HCT116 (cell line): ENCODE results near the gene WDHD1.
"Not testable (repeated sequence)": the region's sequence is repeated elsewhere in the genome, so short reads cannot be mapped to it uniquely, and the experiment has no call there.

ENCODE experiments used
- CEBPB ChIP-seq: IDR thresholded peaks from 2 replicates; pipeline ENCODE4 v1.6.1; 2012; ENCODE audit warnings: low read depth
- EZH2 ChIP-seq: fragments of 200-600 bp; sonication (generic); IDR thresholded peaks from 2 replicates; pipeline ENCODE4 v1.6.1; 2017; ENCODE audit warnings: antibody characterized with exemption, mixed run types
- EZH2phosphoT487 ChIP-seq: fragments of 200-600 bp; IDR thresholded peaks from 2 replicates; pipeline ENCODE4 v1.6.1; 2018; ENCODE audit warnings: antibody characterized with exemption, borderline replicate concordance
- TF ChIP-seq, protein P1 (sequence below): IDR thresholded peaks from 2 replicates; pipeline ENCODE4 v1.6.1; 2012; ENCODE audit warnings: low read depth
- TF ChIP-seq, protein P2 (sequence below), 3 experiments: fragments of 200-600 bp in 1 of 3; sonication (generic) in 1 of 3; IDR thresholded peaks in 2 of 3; conservative IDR thresholded peaks in 1 of 3; 2 replicates each; pipeline ENCODE4 v1.5.1; 2012 to 2017; ENCODE audit warnings: low read depth in 2 of 3, low read length in 2 of 3, antibody characterized with exemption in 1 of 3, borderline replicate concordance in 1 of 3, control low read depth in 1 of 3, mild to moderate bottlenecking in 1 of 3, mixed read lengths in 1 of 3, mixed run types in 1 of 3, moderate library complexity in 1 of 3; ENCODE audit not compliant: insufficient read depth in 1 of 3
- TF ChIP-seq, protein P3 (sequence below): IDR thresholded peaks from 2 replicates; pipeline ENCODE4 v1.6.1; 2011; ENCODE audit warnings: mild to moderate bottlenecking, low read length, moderate library complexity; ENCODE audit not compliant: insufficient replicate concordance; ENCODE audit errors: extremely low read depth

DNA sequence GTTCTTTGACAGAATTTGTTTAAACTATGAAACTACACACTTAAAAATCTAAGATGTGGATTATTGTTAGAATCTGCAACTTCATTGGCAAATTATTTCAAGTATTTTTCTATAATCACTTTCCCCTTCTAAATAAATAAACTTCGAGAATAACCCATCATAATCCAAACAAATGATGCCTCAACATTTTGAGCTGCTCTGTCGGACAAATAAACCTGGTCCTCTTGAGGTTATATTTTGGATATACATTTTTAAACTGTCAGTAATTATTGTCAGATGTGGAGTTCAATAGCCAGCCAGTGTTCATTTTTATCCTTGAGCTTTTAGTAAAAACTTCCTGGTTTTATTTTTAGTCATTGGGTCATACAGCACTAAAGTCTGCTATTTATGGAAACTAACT lies 38.0 kb upstream of the WDHD1 start:
- TF ChIP-seq, protein P1, sequence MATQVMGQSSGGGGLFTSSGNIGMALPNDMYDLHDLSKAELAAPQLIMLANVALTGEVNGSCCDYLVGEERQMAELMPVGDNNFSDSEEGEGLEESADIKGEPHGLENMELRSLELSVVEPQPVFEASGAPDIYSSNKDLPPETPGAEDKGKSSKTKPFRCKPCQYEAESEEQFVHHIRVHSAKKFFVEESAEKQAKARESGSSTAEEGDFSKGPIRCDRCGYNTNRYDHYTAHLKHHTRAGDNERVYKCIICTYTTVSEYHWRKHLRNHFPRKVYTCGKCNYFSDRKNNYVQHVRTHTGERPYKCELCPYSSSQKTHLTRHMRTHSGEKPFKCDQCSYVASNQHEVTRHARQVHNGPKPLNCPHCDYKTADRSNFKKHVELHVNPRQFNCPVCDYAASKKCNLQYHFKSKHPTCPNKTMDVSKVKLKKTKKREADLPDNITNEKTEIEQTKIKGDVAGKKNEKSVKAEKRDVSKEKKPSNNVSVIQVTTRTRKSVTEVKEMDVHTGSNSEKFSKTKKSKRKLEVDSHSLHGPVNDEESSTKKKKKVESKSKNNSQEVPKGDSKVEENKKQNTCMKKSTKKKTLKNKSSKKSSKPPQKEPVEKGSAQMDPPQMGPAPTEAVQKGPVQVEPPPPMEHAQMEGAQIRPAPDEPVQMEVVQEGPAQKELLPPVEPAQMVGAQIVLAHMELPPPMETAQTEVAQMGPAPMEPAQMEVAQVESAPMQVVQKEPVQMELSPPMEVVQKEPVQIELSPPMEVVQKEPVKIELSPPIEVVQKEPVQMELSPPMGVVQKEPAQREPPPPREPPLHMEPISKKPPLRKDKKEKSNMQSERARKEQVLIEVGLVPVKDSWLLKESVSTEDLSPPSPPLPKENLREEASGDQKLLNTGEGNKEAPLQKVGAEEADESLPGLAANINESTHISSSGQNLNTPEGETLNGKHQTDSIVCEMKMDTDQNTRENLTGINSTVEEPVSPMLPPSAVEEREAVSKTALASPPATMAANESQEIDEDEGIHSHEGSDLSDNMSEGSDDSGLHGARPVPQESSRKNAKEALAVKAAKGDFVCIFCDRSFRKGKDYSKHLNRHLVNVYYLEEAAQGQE: not testable (repeated sequence)
- TF ChIP-seq, protein P2, sequence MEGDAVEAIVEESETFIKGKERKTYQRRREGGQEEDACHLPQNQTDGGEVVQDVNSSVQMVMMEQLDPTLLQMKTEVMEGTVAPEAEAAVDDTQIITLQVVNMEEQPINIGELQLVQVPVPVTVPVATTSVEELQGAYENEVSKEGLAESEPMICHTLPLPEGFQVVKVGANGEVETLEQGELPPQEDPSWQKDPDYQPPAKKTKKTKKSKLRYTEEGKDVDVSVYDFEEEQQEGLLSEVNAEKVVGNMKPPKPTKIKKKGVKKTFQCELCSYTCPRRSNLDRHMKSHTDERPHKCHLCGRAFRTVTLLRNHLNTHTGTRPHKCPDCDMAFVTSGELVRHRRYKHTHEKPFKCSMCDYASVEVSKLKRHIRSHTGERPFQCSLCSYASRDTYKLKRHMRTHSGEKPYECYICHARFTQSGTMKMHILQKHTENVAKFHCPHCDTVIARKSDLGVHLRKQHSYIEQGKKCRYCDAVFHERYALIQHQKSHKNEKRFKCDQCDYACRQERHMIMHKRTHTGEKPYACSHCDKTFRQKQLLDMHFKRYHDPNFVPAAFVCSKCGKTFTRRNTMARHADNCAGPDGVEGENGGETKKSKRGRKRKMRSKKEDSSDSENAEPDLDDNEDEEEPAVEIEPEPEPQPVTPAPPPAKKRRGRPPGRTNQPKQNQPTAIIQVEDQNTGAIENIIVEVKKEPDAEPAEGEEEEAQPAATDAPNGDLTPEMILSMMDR (IDR thresholded peaks at IDR 0.05 in 2 of 3, conservative IDR thresholded peaks at IDR 0.05 in 1 of 3; ENCODE audit: borderline replicate concordance in 1 of 3, insufficient read depth in 1 of 3, low read depth in 2 of 3, low read length in 2 of 3): not testable (repeated sequence)
- TF ChIP-seq CEBPB, EZH2, EZH2phosphoT487: not testable (repeated sequence)
- TF ChIP-seq, protein P3, sequence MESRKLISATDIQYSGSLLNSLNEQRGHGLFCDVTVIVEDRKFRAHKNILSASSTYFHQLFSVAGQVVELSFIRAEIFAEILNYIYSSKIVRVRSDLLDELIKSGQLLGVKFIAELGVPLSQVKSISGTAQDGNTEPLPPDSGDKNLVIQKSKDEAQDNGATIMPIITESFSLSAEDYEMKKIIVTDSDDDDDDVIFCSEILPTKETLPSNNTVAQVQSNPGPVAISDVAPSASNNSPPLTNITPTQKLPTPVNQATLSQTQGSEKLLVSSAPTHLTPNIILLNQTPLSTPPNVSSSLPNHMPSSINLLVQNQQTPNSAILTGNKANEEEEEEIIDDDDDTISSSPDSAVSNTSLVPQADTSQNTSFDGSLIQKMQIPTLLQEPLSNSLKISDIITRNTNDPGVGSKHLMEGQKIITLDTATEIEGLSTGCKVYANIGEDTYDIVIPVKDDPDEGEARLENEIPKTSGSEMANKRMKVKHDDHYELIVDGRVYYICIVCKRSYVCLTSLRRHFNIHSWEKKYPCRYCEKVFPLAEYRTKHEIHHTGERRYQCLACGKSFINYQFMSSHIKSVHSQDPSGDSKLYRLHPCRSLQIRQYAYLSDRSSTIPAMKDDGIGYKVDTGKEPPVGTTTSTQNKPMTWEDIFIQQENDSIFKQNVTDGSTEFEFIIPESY: not testable (repeated sequence)
